Muscle layer of colon (tissue), 2 donors: ENCODE data around the gene GYS2.

Source experiments
- H3K27ac ChIP-seq: one replicate; pipeline ENCODE4 v1.7.0; 2013; ENCODE audit warnings: low read depth, mild to moderate bottlenecking, low read length, moderate library complexity
- H3K27me3 ChIP-seq, 2 donors: one replicate each; pipeline ENCODE4 v1.7.0; 2013; ENCODE audit warnings: low read length in 2 of 2, mild to moderate bottlenecking in 2 of 2; ENCODE audit not compliant: insufficient read depth in 2 of 2, control insufficient read depth in 1 of 2
- H3K36me3 ChIP-seq: one replicate; pipeline ENCODE4 v1.7.0; 2013; ENCODE audit warnings: mild to moderate bottlenecking, low read length; ENCODE audit not compliant: insufficient read depth
- H3K4me1 ChIP-seq: one replicate; pipeline ENCODE4 v1.7.0; 2013; ENCODE audit warnings: mild to moderate bottlenecking, low read length; ENCODE audit not compliant: insufficient read depth
- H3K4me3 ChIP-seq, 2 donors: one replicate each; pipeline ENCODE4 v1.7.0; 2013; ENCODE audit warnings: low read length in 2 of 2, low read depth in 1 of 2, mild to moderate bottlenecking in 1 of 2, moderate library complexity in 1 of 2
- H3K9ac ChIP-seq: one replicate; pipeline ENCODE4 v1.7.0; 2013; ENCODE audit warnings: low read length
- H3K9me3 ChIP-seq: one replicate; pipeline ENCODE4 v1.7.0; 2013; ENCODE audit warnings: mild to moderate bottlenecking, low read length
- donor health status: abdominal sarcoma.
- donor health status: Adenocarcinoma of cecum.

Gene GYS2

GRCh38 chr12:21526721-21527345 is 77.8 kb downstream of the GYS2 start:
- Histone ChIP-seq H3K9ac (no peak overlapping the region), H3K27ac (no peak overlapping the region), H3K36me3 (no peaks in the 10 kb centered on the region), H3K27me3 (peaks cover 5 to 8% of the 10 kb centered on the region in 2 donors), H3K9me3 (no peaks in the 10 kb centered on the region), H3K4me1 (peaks cover 16% of the 10 kb centered on the region), H3K4me3 (peak overlapping the region; percentile 58 to 64)

GRCh38 chr12:21526053-21526452 is 78.6 kb downstream of the GYS2 start, which contains the start of gene SPX:
TSS of gene SPX (plus strand) at chr12:21526296. CDS start at chr12:21526473, 177 bp downstream.
- peaks cover 16% of the 10 kb centered on the region for H3K4me1 ChIP-seq
- no peaks in the 10 kb centered on the region for H3K36me3 ChIP-seq
- H3K4me3 ChIP-seq = peak within 1 kb of the TSS; percentile 58 to 64
- H3K9me3 ChIP-seq = no peaks in the 10 kb centered on the region
- no peak within 1 kb of the TSS for H3K9ac ChIP-seq
- no peak within 1 kb of the TSS for H3K27ac ChIP-seq
- H3K27me3 ChIP-seq = peaks cover 5 to 8% of the 10 kb centered on the region in 2 donors

- Histone ChIP-seq H3K27me3 (peaks cover 0 to 8% of the 10 kb centered on the region in 2 donors), H3K9ac (no peak overlapping the region), H3K36me3 (no peaks in the 10 kb centered on the region), H3K27ac (no peak overlapping the region), H3K4me1 (peaks cover 1% of the 10 kb centered on the region), H3K4me3 (no peak overlapping the region), H3K9me3 (no peaks in the 10 kb centered on the region)
These were observed 81.5 kb downstream of the GYS2 start for GRCh38 chr12:21523148-21523547.

GRCh38 chr12:21521541-21521940 is 83.1 kb downstream of the GYS2 start:
- Histone ChIP-seq H3K4me1 (no peaks in the 10 kb centered on the region), H3K9ac (no peak overlapping the region), H3K9me3 (no peaks in the 10 kb centered on the region), H3K27me3 (no peaks in the 10 kb centered on the region), H3K36me3 (no peaks in the 10 kb centered on the region), H3K27ac (no peak overlapping the region), H3K4me3 (no peak overlapping the region)

GRCh38 chr12:21518451-21518850 is 86.2 kb downstream of the GYS2 start:
- no peak overlapping the region for H3K4me3 ChIP-seq
- H3K4me1 ChIP-seq = no peaks in the 10 kb centered on the region
- H3K27ac ChIP-seq = no peak overlapping the region
- H3K9ac ChIP-seq = no peak overlapping the region
- peaks cover 20% of the 10 kb centered on the region for H3K36me3 ChIP-seq
- H3K27me3 ChIP-seq = no peaks in the 10 kb centered on the region
- no peaks in the 10 kb centered on the region for H3K9me3 ChIP-seq

GRCh38 chr12:21516281-21516680 is 88.4 kb downstream of the GYS2 start:
- Histone ChIP-seq H3K4me1 (no peaks in the 10 kb centered on the region), H3K27ac (no peak overlapping the region), H3K9ac (no peak overlapping the region), H3K36me3 (peaks cover 27% of the 10 kb centered on the region), H3K4me3 (no peak overlapping the region), H3K9me3 (no peaks in the 10 kb centered on the region), H3K27me3 (no peaks in the 10 kb centered on the region)

- Histone ChIP-seq H3K9ac (no peak overlapping the region), H3K36me3 (peaks cover 31% of the 10 kb centered on the region), H3K27me3 (no peaks in the 10 kb centered on the region)
These were observed 94.9 kb downstream of the GYS2 start for GRCh38 chr12:21509768-21510167.

GRCh38 chr12:21507849-21508248 is 96.8 kb downstream of the GYS2 start:
- no peak overlapping the region for H3K4me3 ChIP-seq
- H3K9me3 ChIP-seq = no peaks in the 10 kb centered on the region
- peaks cover 10% of the 10 kb centered on the region for H3K4me1 ChIP-seq
- H3K27me3 ChIP-seq = no peaks in the 10 kb centered on the region
- no peak overlapping the region for H3K9ac ChIP-seq
- H3K36me3 ChIP-seq = peaks cover 12% of the 10 kb centered on the region
- H3K27ac ChIP-seq = no peak overlapping the region

More at GRCh38 chr12:21509768-21510167, 94.9 kb downstream of the GYS2 start:
- Histone ChIP-seq H3K9me3 (no peaks in the 10 kb centered on the region), H3K27ac (no peak overlapping the region), H3K4me1 (no peaks in the 10 kb centered on the region), H3K4me3 (no peak overlapping the region)

- no peak overlapping the region for H3K27ac ChIP-seq
- H3K4me1 ChIP-seq = peaks cover 17% of the 10 kb centered on the region
- H3K4me3 ChIP-seq = no peak overlapping the region
- no peaks in the 10 kb centered on the region for H3K27me3 ChIP-seq
- H3K9me3 ChIP-seq = no peaks in the 10 kb centered on the region
- H3K9ac ChIP-seq = no peak overlapping the region
- H3K36me3 ChIP-seq = peaks cover 11% of the 10 kb centered on the region
These were observed 98.8 kb downstream of the GYS2 start for GRCh38 chr12:21505888-21506287.

- Histone ChIP-seq H3K27ac (no peak overlapping the region), H3K4me1 (peaks cover 29% of the 10 kb centered on the region), H3K9me3 (no peaks in the 10 kb centered on the region), H3K27me3 (no peaks in the 10 kb centered on the region), H3K9ac (peak overlapping the region; percentile 91), H3K36me3 (peaks cover 9% of the 10 kb centered on the region), H3K4me3 (peak overlapping the region in 1 of 2 donors; percentile 92)
These were observed 101.8 kb downstream of the GYS2 start for GRCh38 chr12:21502872-21503271.

GRCh38 chr12:21502164-21502496 is 102.5 kb downstream of the GYS2 start:
- Histone ChIP-seq H3K4me3 (peak overlapping the region; percentile 92 to 100), H3K4me1 (peaks cover 29% of the 10 kb centered on the region), H3K9me3 (no peaks in the 10 kb centered on the region), H3K36me3 (peaks cover 14% of the 10 kb centered on the region), H3K27me3 (no peaks in the 10 kb centered on the region), H3K27ac (peak overlapping the region; percentile 92), H3K9ac (peak overlapping the region; percentile 91)
